ENCODE data around the gene GNL1. TPM values are rescaled to one million over a fixed set of nuclear protein-coding genes. Genes with fewer than 3 reads are reported as not detected.

The GNL1 gene
- total and polyA plus RNA-seq, 2 of the 8 experiments (the other 6 are each of a cell fraction or from before 2014, with no cell fraction given): 42.4 to 67.8 TPM

- H3K79me1 ChIP-seq (ENCODE audit: low read depth, low read length): no peaks in the 10 kb centered on the region
- H4K20me1 ChIP-seq (replicated peaks in 1 of 2; ENCODE audit: control insufficient read depth in 1 of 2, insufficient read depth in 2 of 2, low read length in 2 of 2): peaks cover 0 to 7% of the 10 kb centered on the region in 2 experiments
- no peak overlapping the region for H3K56ac ChIP-seq (replicated peaks; ENCODE audit: insufficient read length, low read depth, low read length)
- no peak overlapping the region for H3K4me2 ChIP-seq (ENCODE audit: insufficient read depth in 1 of 2, low read depth in 2 of 2, low read length in 2 of 2)
- H3K14ac ChIP-seq (ENCODE audit: insufficient read length): no peak overlapping the region
- no peak overlapping the region for H4K91ac ChIP-seq (replicated peaks; ENCODE audit: insufficient read length, low read length)
- H3K23me2 ChIP-seq (ENCODE audit: low read depth, low read length): no peaks in the 10 kb centered on the region; the same call in 1 of the 2 replicates
- H2BK5ac ChIP-seq (ENCODE audit: low read depth, low read length): no peak overlapping the region
- H2AFZ ChIP-seq (ENCODE audit: low read length): no peak overlapping the region
- no peak overlapping the region for H3K18ac ChIP-seq (ENCODE audit: extremely low read depth, low read length)
- H4K8ac ChIP-seq (ENCODE audit: extremely low read depth, insufficient read depth, low read length): no peak overlapping the region
- H3K4me3 ChIP-seq (ENCODE audit: extremely low read depth in 1 of 4, insufficient read depth in 2 of 4, low read depth in 3 of 4, low read length in 4 of 4): no peak overlapping the region
- CTCF ChIA-PET (ENCODE audit: partially characterized antibody): interaction anchor here (0.6 to 3.8 kb wide), 19 partner anchors 8 to 367 kb away, joined by 3 to 46 read pairs (median 5); no protein-coding TSS in a partner anchor
- no peak overlapping the region for H3K27ac ChIP-seq (ENCODE audit: low read depth, low read length)
- H2BK12ac ChIP-seq (ENCODE audit: low read depth, low read length): no peak overlapping the region
- no peak overlapping the region for H2BK120ac ChIP-seq (replicated peaks; ENCODE audit: low read depth, low read length)
- H3K4ac ChIP-seq (replicated peaks; ENCODE audit: insufficient read length, low read depth, low read length): no peak overlapping the region
- peaks cover 0 to 13% (median 6%) of the 10 kb centered on the region in 4 experiments; a peak in 3 of 8 replicates for H3K36me3 ChIP-seq (ENCODE audit: control insufficient read depth in 2 of 4, insufficient read depth in 4 of 4, low read length in 3 of 4)
- no peak overlapping the region for H2BK15ac ChIP-seq (ENCODE audit: low read length)
- no peak overlapping the region for H3K9ac ChIP-seq (replicated peaks in 1 of 4; ENCODE audit: extremely low read depth in 1 of 4, low read depth in 3 of 4, low read length in 3 of 4)
- H2BK20ac ChIP-seq (ENCODE audit: low read length): no peak overlapping the region
- DNase-seq (ENCODE audit: low read depth in 1 of 2, low spot score in 2 of 2) (no peak), FAIRE-seq (no peak)
- H4K5ac ChIP-seq (ENCODE audit: insufficient read length, low read depth, low read length): no peak overlapping the region
- TF ChIP-seq CBX5 (IDR thresholded peaks at IDR 0.05; ENCODE audit: low read depth, low read length) (no peak), MAFK (IDR thresholded peaks at IDR 0.05; ENCODE audit: low read depth, low read length) (no peak), SP4 (IDR thresholded peaks at IDR 0.05; ENCODE audit: low read length) (no peak)
- no peaks in the 10 kb centered on the region; a peak in 1 of 7 replicates for H3K27me3 ChIP-seq (replicated peaks in 1 of 4; ENCODE audit: control insufficient read depth in 3 of 4, extremely low read depth in 1 of 4, insufficient read depth in 3 of 4, low read length in 3 of 4)
- no peaks in the 10 kb centered on the region for H3K9me3 ChIP-seq (ENCODE audit: insufficient read depth in 2 of 2, low read depth in 1 of 2, low read length in 1 of 2)
- POLR2A ChIA-PET (ENCODE audit: partially characterized antibody): interaction anchor here (1.0 to 1.7 kb wide), 4 partner anchors 19 to 65 kb away, joined by 3 to 4 read pairs (median 3); partner anchors contain the start of gene PRR3
- H3K4me1 ChIP-seq (replicated peaks in 1 of 4; ENCODE audit: control insufficient read depth in 3 of 4, insufficient read depth in 4 of 4, low read length in 3 of 4): peaks cover 0 to 5% (median 2%) of the 10 kb centered on the region in 4 experiments; a peak in 5 of 7 replicates
- H3K79me2 ChIP-seq (ENCODE audit: control insufficient read depth in 1 of 2, insufficient read depth in 2 of 2, low read length in 2 of 2): no peaks in the 10 kb centered on the region
- H3K23ac ChIP-seq (ENCODE audit: insufficient read length): no peak overlapping the region
- no peak overlapping the region for H2AK5ac ChIP-seq (ENCODE audit: low read depth, low read length)
- 93% methylated on average over 14 of the region's 16 CpGs; no CpG with 5 or more reads in 1 of the 2 experiments for WGBS, 2 experiments (ENCODE audit: extremely low coverage in 1 of 2, insufficient coverage in 1 of 2, insufficient read length in 1 of 2, insufficient replicate concordance in 2 of 2, low coverage in 1 of 2, low lambda C conversion rate in 2 of 2, missing lambda C conversion rate in 1 of 2)
These were observed 64.0 kb downstream of the GNL1 start for GRCh38 chr6:30491991-30492952.

Data from H1 (cell line).